ENCODE measurements around the gene CORIN. TPM values are rescaled to one million over a fixed set of nuclear protein-coding genes. Genes with fewer than 3 reads are reported as not detected.

CORIN gene
- polyA plus RNA-seq, 1 donor from 2014 or later, result 0.25 TPM

GRCh38 chr4:47713129-47713834 is 124.6 kb downstream of the CORIN start:
- Histone ChIP-seq H3K27ac (ENCODE audit: low read length) (no peak overlapping the region), H3K27me3 (ENCODE audit: insufficient read depth, low read depth, low read length) (no peaks in the 10 kb centered on the region), H3K9me3 (ENCODE audit: low read length) (no peaks in the 10 kb centered on the region), H3K4me2 (ENCODE audit: low read length) (no peak overlapping the region), H3K9ac (ENCODE audit: low read length) (no peak overlapping the region), H3K4me3 (ENCODE audit: low read length) (no peak overlapping the region), H3K36me3 (ENCODE audit: insufficient read depth, low read length) (no peaks in the 10 kb centered on the region), H2AFZ (ENCODE audit: low read depth, low read length) (no peak overlapping the region), H3F3A (ENCODE audit: insufficient read depth, low read length, poor library complexity, severe bottlenecking) (no peaks in the 10 kb centered on the region), H4K20me1 (ENCODE audit: insufficient read depth) (no peaks in the 10 kb centered on the region), H3K9me2 (ENCODE audit: insufficient read depth, low read length) (no peaks in the 10 kb centered on the region), H3K79me2 (replicated peaks; ENCODE audit: insufficient read depth, low read length) (no peaks in the 10 kb centered on the region)
- no peak for TF ChIP-seq POLR2AphosphoS5 (IDR thresholded peaks at IDR 0.05)
- TF ChIP-seq, protein P1, sequence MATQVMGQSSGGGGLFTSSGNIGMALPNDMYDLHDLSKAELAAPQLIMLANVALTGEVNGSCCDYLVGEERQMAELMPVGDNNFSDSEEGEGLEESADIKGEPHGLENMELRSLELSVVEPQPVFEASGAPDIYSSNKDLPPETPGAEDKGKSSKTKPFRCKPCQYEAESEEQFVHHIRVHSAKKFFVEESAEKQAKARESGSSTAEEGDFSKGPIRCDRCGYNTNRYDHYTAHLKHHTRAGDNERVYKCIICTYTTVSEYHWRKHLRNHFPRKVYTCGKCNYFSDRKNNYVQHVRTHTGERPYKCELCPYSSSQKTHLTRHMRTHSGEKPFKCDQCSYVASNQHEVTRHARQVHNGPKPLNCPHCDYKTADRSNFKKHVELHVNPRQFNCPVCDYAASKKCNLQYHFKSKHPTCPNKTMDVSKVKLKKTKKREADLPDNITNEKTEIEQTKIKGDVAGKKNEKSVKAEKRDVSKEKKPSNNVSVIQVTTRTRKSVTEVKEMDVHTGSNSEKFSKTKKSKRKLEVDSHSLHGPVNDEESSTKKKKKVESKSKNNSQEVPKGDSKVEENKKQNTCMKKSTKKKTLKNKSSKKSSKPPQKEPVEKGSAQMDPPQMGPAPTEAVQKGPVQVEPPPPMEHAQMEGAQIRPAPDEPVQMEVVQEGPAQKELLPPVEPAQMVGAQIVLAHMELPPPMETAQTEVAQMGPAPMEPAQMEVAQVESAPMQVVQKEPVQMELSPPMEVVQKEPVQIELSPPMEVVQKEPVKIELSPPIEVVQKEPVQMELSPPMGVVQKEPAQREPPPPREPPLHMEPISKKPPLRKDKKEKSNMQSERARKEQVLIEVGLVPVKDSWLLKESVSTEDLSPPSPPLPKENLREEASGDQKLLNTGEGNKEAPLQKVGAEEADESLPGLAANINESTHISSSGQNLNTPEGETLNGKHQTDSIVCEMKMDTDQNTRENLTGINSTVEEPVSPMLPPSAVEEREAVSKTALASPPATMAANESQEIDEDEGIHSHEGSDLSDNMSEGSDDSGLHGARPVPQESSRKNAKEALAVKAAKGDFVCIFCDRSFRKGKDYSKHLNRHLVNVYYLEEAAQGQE (IDR thresholded peaks at IDR 0.05; ENCODE audit: borderline replicate concordance), result no peak
- TF ChIP-seq SMC3 (conservative IDR thresholded peaks at IDR 0.05; ENCODE audit: poor library complexity), result no peak
- no peak for TF ChIP-seq MXI1 (conservative IDR thresholded peaks at IDR 0.05; ENCODE audit: poor library complexity, severe bottlenecking)
- no peak for TF ChIP-seq TAF1 (IDR thresholded peaks at IDR 0.05; ENCODE audit: low read depth)
- TF ChIP-seq, protein P2, sequence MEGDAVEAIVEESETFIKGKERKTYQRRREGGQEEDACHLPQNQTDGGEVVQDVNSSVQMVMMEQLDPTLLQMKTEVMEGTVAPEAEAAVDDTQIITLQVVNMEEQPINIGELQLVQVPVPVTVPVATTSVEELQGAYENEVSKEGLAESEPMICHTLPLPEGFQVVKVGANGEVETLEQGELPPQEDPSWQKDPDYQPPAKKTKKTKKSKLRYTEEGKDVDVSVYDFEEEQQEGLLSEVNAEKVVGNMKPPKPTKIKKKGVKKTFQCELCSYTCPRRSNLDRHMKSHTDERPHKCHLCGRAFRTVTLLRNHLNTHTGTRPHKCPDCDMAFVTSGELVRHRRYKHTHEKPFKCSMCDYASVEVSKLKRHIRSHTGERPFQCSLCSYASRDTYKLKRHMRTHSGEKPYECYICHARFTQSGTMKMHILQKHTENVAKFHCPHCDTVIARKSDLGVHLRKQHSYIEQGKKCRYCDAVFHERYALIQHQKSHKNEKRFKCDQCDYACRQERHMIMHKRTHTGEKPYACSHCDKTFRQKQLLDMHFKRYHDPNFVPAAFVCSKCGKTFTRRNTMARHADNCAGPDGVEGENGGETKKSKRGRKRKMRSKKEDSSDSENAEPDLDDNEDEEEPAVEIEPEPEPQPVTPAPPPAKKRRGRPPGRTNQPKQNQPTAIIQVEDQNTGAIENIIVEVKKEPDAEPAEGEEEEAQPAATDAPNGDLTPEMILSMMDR (IDR thresholded peaks at IDR 0.05; ENCODE audit: poor library complexity, severe bottlenecking), result no peak
- TF ChIP-seq EZH2 (IDR thresholded peaks at IDR 0.05; ENCODE audit: borderline replicate concordance, insufficient read depth, low read length, poor library complexity, severe bottlenecking), result no peak
- TF ChIP-seq RAD21 (conservative IDR thresholded peaks at IDR 0.05), result no peak
- TF ChIP-seq EP300 (conservative IDR thresholded peaks at IDR 0.05; ENCODE audit: poor library complexity, severe bottlenecking), result no peak

DNA sequence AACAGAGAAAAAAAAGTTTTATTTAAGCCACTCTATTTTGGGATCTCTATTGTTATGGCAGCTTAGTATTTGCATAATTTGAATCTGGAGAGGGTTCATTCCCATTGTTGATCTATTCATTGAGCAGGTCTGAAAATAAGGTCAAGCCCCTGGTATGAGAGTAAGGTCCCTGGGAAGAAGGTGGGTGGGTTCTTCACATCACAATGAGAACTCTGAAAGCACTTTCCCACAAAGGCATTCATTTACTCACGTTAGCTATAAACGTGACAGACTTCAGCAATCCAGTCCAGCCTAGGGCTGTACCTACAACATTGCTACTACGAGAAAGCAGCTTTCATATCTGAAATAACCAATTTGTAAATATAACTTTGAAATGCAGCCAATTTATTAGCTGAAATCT is 126.2 kb downstream of the CORIN start:
- no peak overlapping the region for H3K27ac ChIP-seq (ENCODE audit: low read length)
- no peaks in the 10 kb centered on the region for H3K36me3 ChIP-seq (ENCODE audit: insufficient read depth, low read length)
- H4K20me1 ChIP-seq (ENCODE audit: insufficient read depth), result no peaks in the 10 kb centered on the region
- H2AFZ ChIP-seq (ENCODE audit: low read depth, low read length), result no peak overlapping the region
- no peaks in the 10 kb centered on the region for H3F3A ChIP-seq (ENCODE audit: insufficient read depth, low read length, poor library complexity, severe bottlenecking)
- H3K9me3 ChIP-seq (ENCODE audit: low read length), result no peaks in the 10 kb centered on the region
- no peak overlapping the region for H3K4me2 ChIP-seq (ENCODE audit: low read length)
- no peaks in the 10 kb centered on the region for H3K79me2 ChIP-seq (replicated peaks; ENCODE audit: insufficient read depth, low read length)
- no peaks in the 10 kb centered on the region for H3K27me3 ChIP-seq (ENCODE audit: insufficient read depth, low read depth, low read length)
- H3K9me2 ChIP-seq (ENCODE audit: insufficient read depth, low read length), result no peaks in the 10 kb centered on the region
- TF ChIP-seq EZH2 (IDR thresholded peaks at IDR 0.05; ENCODE audit: borderline replicate concordance, insufficient read depth, low read length, poor library complexity, severe bottlenecking) (no peak), POLR2AphosphoS5 (IDR thresholded peaks at IDR 0.05) (no peak), EP300 (conservative IDR thresholded peaks at IDR 0.05; ENCODE audit: poor library complexity, severe bottlenecking) (no peak), RAD21 (conservative IDR thresholded peaks at IDR 0.05) (no peak), TAF1 (IDR thresholded peaks at IDR 0.05; ENCODE audit: low read depth) (no peak), SMC3 (conservative IDR thresholded peaks at IDR 0.05; ENCODE audit: poor library complexity) (no peak), MXI1 (conservative IDR thresholded peaks at IDR 0.05; ENCODE audit: poor library complexity, severe bottlenecking) (no peak)
- TF ChIP-seq, protein P2 (IDR thresholded peaks at IDR 0.05; ENCODE audit: poor library complexity, severe bottlenecking), result no peak
- TF ChIP-seq, protein P1 (IDR thresholded peaks at IDR 0.05; ENCODE audit: borderline replicate concordance), result no peak
- no peak overlapping the region for H3K4me3 ChIP-seq (ENCODE audit: low read length)
- H3K9ac ChIP-seq (ENCODE audit: low read length), result no peak overlapping the region
